HepG2 (cell line): ENCODE data around the gene WWP2. TPM values are rescaled to one million over a fixed set of nuclear protein-coding genes. Genes with fewer than 3 reads are reported as not detected.

ENCODE experiments used
- CENPX ChIP-seq: sonication (generic); formaldehyde crosslinking; IDR thresholded peaks from 2 replicates; pipeline ENCODE4 v1.9.0; 2021; ENCODE audit warnings: mild to moderate bottlenecking, missing genetic modification reagents, moderate library complexity
- E2F5 ChIP-seq: sonication (generic); formaldehyde crosslinking; conservative IDR thresholded peaks from 2 replicates; pipeline ENCODE4 v1.4.0; 2020; ENCODE audit warnings: missing genetic modification reagents
- GTF3A ChIP-seq: sonication (generic); formaldehyde crosslinking; conservative IDR thresholded peaks from 2 replicates; pipeline ENCODE4 v1.4.0; 2020; ENCODE audit warnings: mild to moderate bottlenecking, missing genetic modification reagents
- IRX3 ChIP-seq: sonication (generic); formaldehyde crosslinking; IDR thresholded peaks from 2 replicates; pipeline ENCODE4 v1.8.1; 2023; ENCODE audit warnings: mild to moderate bottlenecking, low read depth, missing genetic modification reagents, borderline replicate concordance
- MIER3 ChIP-seq: IDR thresholded peaks from 2 replicates; pipeline ENCODE4 v1.6.1; 2016; ENCODE audit warnings: missing compliant biosample characterization, borderline replicate concordance
- PHF21A ChIP-seq: sonication (generic); formaldehyde crosslinking; IDR thresholded peaks from 2 replicates; pipeline ENCODE4 v1.5.0; 2020; ENCODE audit warnings: mild to moderate bottlenecking, missing genetic modification reagents
- RAD51 ChIP-seq: fragments of 450-650 bp; IDR thresholded peaks from 2 replicates; pipeline ENCODE4 v1.6.1; 2016; ENCODE audit warnings: borderline replicate concordance
- RCOR2 ChIP-seq: IDR thresholded peaks from 2 replicates; pipeline ENCODE4 v1.6.1; 2016; ENCODE audit warnings: missing biosample characterization, missing genetic modification reagents
- RFXAP ChIP-seq: sonication (generic); formaldehyde crosslinking; IDR thresholded peaks from 2 replicates; pipeline ENCODE4 v1.4.0; 2020; ENCODE audit warnings: missing genetic modification reagents, borderline replicate concordance
- ZBTB1 ChIP-seq: sonication (generic); formaldehyde crosslinking; IDR thresholded peaks from 2 replicates; pipeline ENCODE4 v1.4.0; 2020; ENCODE audit warnings: missing genetic modification reagents, borderline replicate concordance
- ZNF224 ChIP-seq: sonication (generic); formaldehyde crosslinking; IDR thresholded peaks from 2 replicates; pipeline ENCODE4 v1.5.0; 2020; ENCODE audit warnings: mild to moderate bottlenecking, missing genetic modification reagents
- ZNF292 ChIP-seq: sonication (generic); formaldehyde crosslinking; IDR thresholded peaks from 2 replicates; pipeline ENCODE4 v1.8.1; 2022; ENCODE audit warnings: mild to moderate bottlenecking, low read depth, missing genetic modification reagents, borderline replicate concordance
- ZNF773 ChIP-seq: sonication (generic); formaldehyde crosslinking; IDR thresholded peaks from 2 replicates; pipeline ENCODE4 v1.4.0; 2020; ENCODE audit warnings: missing genetic modification reagents, borderline replicate concordance
- ZXDC ChIP-seq: sonication (generic); formaldehyde crosslinking; IDR thresholded peaks from 2 replicates; pipeline ENCODE4 v1.5.0; 2020; ENCODE audit warnings: mild to moderate bottlenecking, missing genetic modification reagents
- polyA plus RNA-seq, 8 experiments: library from polyadenylated mRNA; depleted of rRNA in 3 of 8; stranded (reverse) in 7 of 8; unstranded in 1 of 8; fragments of >200 nt; fragmentation: Illumina TruSeq in 4 of 8; extraction: Trizol in 4 of 8; gene quantifications; 2 replicates each; pipeline versions ENCODE4 v1.2.1 to v1.2.3, GENCODE V29; 2011 to 2016; ENCODE audit warnings: low read depth in 4 of 8, missing spikeins in 1 of 8, mixed read lengths in 1 of 8; ENCODE audit not compliant: insufficient read depth in 1 of 8
- total RNA-seq, 5 experiments: library from RNA; depleted of rRNA; stranded (reverse); fragments of >200 nt; fragmentation: Illumina TruSeq; extraction: Trizol; gene quantifications; 2 replicates each; pipeline ENCODE4 v1.2.3, GENCODE V29; 2016; ENCODE audit warnings: low read depth in 1 of 5
- TF ChIP-seq, protein P1 (sequence below): sonication (generic); formaldehyde crosslinking; IDR thresholded peaks from 2 replicates; pipeline ENCODE4 v1.9.0; 2021; ENCODE audit warnings: mild to moderate bottlenecking, missing genetic modification reagents
- TF ChIP-seq, protein P2 (sequence below): sonication (generic); formaldehyde crosslinking; IDR thresholded peaks from 2 replicates; pipeline ENCODE4 v1.5.0; 2020; ENCODE audit warnings: mild to moderate bottlenecking, missing genetic modification reagents

WWP2 gene
- total and polyA plus RNA-seq, 2 of the 13 experiments (the other 11 are each of a cell fraction or from before 2014, with no cell fraction given) = 11.4 to 28.2 TPM

DNA sequence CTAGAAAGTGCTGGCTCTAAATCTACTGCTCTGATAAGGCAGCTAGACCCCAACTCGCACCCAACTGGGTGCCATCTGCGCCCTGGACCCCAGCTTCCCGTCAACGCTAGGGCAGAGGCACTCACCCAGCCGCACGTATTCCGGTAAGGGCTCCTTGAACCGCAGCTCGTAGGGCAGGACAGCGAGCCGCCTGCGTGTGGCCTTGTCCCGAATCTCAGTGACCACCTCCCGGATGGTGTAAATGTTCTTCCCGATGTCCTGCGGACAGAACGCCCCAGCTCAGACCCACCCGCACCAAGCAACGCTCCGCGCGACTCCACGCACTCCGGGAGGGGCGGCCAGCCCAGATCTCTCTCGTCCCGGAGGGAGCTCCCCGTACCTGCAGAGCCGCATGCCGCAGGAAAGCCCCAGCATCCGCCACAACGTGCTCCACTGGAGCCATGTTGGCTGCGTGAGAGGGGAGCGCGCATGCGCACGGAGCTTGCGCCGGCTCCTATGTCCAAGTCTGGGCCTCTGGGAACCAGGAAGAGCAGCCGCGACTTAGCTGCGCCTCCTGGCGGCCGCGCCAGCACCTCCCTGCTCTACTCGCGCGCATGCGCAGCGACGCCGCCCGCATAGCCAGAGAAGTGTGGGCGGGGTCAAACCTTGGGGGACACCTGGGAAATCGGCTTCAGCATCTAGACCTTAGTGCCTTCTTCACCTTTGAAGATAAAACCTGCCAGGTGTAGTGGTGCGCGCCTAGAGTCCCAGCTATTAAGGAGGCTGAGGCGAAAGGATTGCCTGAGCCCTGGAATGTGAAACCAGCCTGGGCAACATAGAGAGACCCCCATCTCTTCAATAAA is 7.4 kb upstream of the WWP2 start, which contains the start of gene NOB1 (continued):
- TF ChIP-seq, protein P1, sequence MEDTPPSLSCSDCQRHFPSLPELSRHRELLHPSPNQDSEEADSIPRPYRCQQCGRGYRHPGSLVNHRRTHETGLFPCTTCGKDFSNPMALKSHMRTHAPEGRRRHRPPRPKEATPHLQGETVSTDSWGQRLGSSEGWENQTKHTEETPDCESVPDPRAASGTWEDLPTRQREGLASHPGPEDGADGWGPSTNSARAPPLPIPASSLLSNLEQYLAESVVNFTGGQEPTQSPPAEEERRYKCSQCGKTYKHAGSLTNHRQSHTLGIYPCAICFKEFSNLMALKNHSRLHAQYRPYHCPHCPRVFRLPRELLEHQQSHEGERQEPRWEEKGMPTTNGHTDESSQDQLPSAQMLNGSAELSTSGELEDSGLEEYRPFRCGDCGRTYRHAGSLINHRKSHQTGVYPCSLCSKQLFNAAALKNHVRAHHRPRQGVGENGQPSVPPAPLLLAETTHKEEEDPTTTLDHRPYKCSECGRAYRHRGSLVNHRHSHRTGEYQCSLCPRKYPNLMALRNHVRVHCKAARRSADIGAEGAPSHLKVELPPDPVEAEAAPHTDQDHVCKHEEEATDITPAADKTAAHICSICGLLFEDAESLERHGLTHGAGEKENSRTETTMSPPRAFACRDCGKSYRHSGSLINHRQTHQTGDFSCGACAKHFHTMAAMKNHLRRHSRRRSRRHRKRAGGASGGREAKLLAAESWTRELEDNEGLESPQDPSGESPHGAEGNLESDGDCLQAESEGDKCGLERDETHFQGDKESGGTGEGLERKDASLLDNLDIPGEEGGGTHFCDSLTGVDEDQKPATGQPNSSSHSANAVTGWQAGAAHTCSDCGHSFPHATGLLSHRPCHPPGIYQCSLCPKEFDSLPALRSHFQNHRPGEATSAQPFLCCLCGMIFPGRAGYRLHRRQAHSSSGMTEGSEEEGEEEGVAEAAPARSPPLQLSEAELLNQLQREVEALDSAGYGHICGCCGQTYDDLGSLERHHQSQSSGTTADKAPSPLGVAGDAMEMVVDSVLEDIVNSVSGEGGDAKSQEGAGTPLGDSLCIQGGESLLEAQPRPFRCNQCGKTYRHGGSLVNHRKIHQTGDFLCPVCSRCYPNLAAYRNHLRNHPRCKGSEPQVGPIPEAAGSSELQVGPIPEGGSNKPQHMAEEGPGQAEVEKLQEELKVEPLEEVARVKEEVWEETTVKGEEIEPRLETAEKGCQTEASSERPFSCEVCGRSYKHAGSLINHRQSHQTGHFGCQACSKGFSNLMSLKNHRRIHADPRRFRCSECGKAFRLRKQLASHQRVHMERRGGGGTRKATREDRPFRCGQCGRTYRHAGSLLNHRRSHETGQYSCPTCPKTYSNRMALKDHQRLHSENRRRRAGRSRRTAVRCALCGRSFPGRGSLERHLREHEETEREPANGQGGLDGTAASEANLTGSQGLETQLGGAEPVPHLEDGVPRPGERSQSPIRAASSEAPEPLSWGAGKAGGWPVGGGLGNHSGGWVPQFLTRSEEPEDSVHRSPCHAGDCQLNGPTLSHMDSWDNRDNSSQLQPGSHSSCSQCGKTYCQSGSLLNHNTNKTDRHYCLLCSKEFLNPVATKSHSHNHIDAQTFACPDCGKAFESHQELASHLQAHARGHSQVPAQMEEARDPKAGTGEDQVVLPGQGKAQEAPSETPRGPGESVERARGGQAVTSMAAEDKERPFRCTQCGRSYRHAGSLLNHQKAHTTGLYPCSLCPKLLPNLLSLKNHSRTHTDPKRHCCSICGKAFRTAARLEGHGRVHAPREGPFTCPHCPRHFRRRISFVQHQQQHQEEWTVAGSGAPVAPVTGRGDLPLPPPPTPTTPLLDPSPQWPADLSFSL (CRISPR knock-in tag) = no peak
- TF ChIP-seq GTF3A (CRISPR knock-in tag) = peak; percentile 37; the same call in 1 of the 2 replicates
- 0 out of 2 replicates have a peak, but pooled peaks have one; percentile 21 for TF ChIP-seq E2F5 (CRISPR knock-in tag)
- TF ChIP-seq RFXAP (CRISPR knock-in tag) = peak; percentile 67; the same call in 1 of the 2 replicates
- no peak; the same call in 1 of the 2 replicates for TF ChIP-seq ZBTB1
- TF ChIP-seq CENPX (CRISPR knock-in tag) = no peak
- no peak for TF ChIP-seq ZNF224 (CRISPR knock-in tag)
- peak; percentile 93; the same call in 1 of the 2 replicates for TF ChIP-seq IRX3 (CRISPR knock-in tag)
- no peak for TF ChIP-seq ZNF773 (CRISPR knock-in tag)
- peak; percentile 92 for TF ChIP-seq ZNF292
- peak; percentile 89 for TF ChIP-seq PHF21A (CRISPR knock-in tag)
- TF ChIP-seq ZXDC = peak; percentile 95
- TF ChIP-seq MIER3 (CRISPR knock-in tag) = peak; percentile 85; the same call in 1 of the 2 replicates
- TF ChIP-seq RCOR2 = no peak; the same call in 1 of the 2 replicates
- no peak for TF ChIP-seq RAD51
- TF ChIP-seq, protein P2, sequence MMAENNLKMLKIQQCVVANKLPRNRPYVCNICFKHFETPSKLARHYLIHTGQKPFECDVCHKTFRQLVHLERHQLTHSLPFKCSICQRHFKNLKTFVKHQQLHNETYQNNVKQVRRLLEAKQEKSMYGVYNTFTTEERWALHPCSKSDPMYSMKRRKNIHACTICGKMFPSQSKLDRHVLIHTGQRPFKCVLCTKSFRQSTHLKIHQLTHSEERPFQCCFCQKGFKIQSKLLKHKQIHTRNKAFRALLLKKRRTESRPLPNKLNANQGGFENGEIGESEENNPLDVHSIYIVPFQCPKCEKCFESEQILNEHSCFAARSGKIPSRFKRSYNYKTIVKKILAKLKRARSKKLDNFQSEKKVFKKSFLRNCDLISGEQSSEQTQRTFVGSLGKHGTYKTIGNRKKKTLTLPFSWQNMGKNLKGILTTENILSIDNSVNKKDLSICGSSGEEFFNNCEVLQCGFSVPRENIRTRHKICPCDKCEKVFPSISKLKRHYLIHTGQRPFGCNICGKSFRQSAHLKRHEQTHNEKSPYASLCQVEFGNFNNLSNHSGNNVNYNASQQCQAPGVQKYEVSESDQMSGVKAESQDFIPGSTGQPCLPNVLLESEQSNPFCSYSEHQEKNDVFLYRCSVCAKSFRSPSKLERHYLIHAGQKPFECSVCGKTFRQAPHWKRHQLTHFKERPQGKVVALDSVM (CRISPR knock-in tag) = peak; percentile 33; the same call in 1 of the 2 replicates
